HepG2 (cell line): ENCODE data around the gene ATOSB. TPM values are rescaled to one million over a fixed set of nuclear protein-coding genes. Genes with fewer than 3 reads are reported as not detected.
A peak's percentile ranks its signal among the peaks of the same experiment; 100 is the strongest.

Experiments used
- DNMT1 ChIP-seq: sonication (generic); formaldehyde crosslinking; IDR thresholded peaks from 2 replicates; pipeline ENCODE4 v1.5.1; 2020; ENCODE audit warnings: mild to moderate bottlenecking, missing genetic modification reagents
- DNMT3B ChIP-seq: conservative IDR thresholded peaks from 2 replicates; pipeline ENCODE4 v1.6.1; 2016; ENCODE audit warnings: missing biosample characterization, control low read depth
- E2F2 ChIP-seq: sonication (generic); formaldehyde crosslinking; IDR thresholded peaks from 2 replicates; pipeline ENCODE4 v1.4.0; 2020; ENCODE audit warnings: missing genetic modification reagents, borderline replicate concordance
- ETV6 ChIP-seq: sonication (generic); formaldehyde crosslinking; conservative IDR thresholded peaks from 2 replicates; pipeline ENCODE4 v1.4.0; 2020; ENCODE audit warnings: missing genetic modification reagents
- GLI4 ChIP-seq: sonication (generic); formaldehyde crosslinking; IDR thresholded peaks from 2 replicates; pipeline ENCODE4 v1.5.1; 2020; ENCODE audit warnings: missing genetic modification reagents, mild to moderate bottlenecking, moderate library complexity, borderline replicate concordance
- JUND ChIP-seq: sonication (generic); formaldehyde crosslinking; IDR thresholded peaks from 2 replicates; pipeline ENCODE4 v1.8.0; 2022; ENCODE audit warnings: mild to moderate bottlenecking, missing genetic modification reagents
- KDM3A ChIP-seq: IDR thresholded peaks from 2 replicates; pipeline ENCODE4 v1.6.1; 2018; ENCODE audit warnings: low read depth, missing compliant biosample characterization
- KMT2A ChIP-seq: sonication (generic); formaldehyde crosslinking; IDR thresholded peaks from 2 replicates; pipeline ENCODE4 v1.4.0; 2020; ENCODE audit warnings: missing genetic modification reagents
- MXD3 ChIP-seq: IDR thresholded peaks from 2 replicates; pipeline ENCODE4 v1.6.1; 2016; ENCODE audit warnings: mild to moderate bottlenecking, missing biosample characterization, missing genetic modification reagents
- NFE2L2 ChIP-seq: fragments of 150-350 bp; IDR thresholded peaks from 2 replicates; pipeline ENCODE4 v1.6.1; 2014; ENCODE audit warnings: low read length
- NFRKB ChIP-seq: fragments of 450-650 bp; IDR thresholded peaks from 2 replicates; pipeline ENCODE4 v1.6.1; 2017
- POGZ ChIP-seq: sonication (generic); formaldehyde crosslinking; IDR thresholded peaks from 2 replicates; pipeline ENCODE4 v1.4.0; 2020; ENCODE audit warnings: mild to moderate bottlenecking, missing genetic modification reagents
- SRY ChIP-seq: sonication (generic); formaldehyde crosslinking; IDR thresholded peaks from 2 replicates; pipeline ENCODE4 v1.8.0; 2022; ENCODE audit warnings: mild to moderate bottlenecking, missing genetic modification reagents
- TGIF2 ChIP-seq: IDR thresholded peaks from 2 replicates; pipeline ENCODE4 v1.6.1; 2016; ENCODE audit warnings: control low read depth, missing compliant biosample characterization
- ZFP37 ChIP-seq: sonication (generic); formaldehyde crosslinking; IDR thresholded peaks from 2 replicates; pipeline ENCODE4 v1.4.0; 2020; ENCODE audit warnings: missing genetic modification reagents, borderline replicate concordance
- ZNF121 ChIP-seq: sonication (generic); formaldehyde crosslinking; IDR thresholded peaks from 2 replicates; pipeline ENCODE4 v1.5.0; 2020; ENCODE audit warnings: mild to moderate bottlenecking, missing genetic modification reagents
- ZNF143 ChIP-seq: sonication (generic); formaldehyde crosslinking; IDR thresholded peaks from 2 replicates; pipeline ENCODE4 v1.4.0; 2020; ENCODE audit warnings: missing genetic modification reagents
- ZNF256 ChIP-seq: sonication (generic); formaldehyde crosslinking; conservative IDR thresholded peaks from 2 replicates; pipeline ENCODE4 v1.4.0; 2020; ENCODE audit warnings: missing genetic modification reagents
- ZNF430 ChIP-seq: sonication (generic); formaldehyde crosslinking; IDR thresholded peaks from 2 replicates; pipeline ENCODE4 v1.9.0; 2021; ENCODE audit warnings: mild to moderate bottlenecking, missing genetic modification reagents
- ZNF431 ChIP-seq: sonication (generic); formaldehyde crosslinking; IDR thresholded peaks from 2 replicates; pipeline ENCODE4 v1.9.0; 2022; ENCODE audit warnings: missing genetic modification reagents, low read depth, mild to moderate bottlenecking, borderline replicate concordance
- ZNF7 ChIP-seq: IDR thresholded peaks from 2 replicates; pipeline ENCODE4 v1.6.1; 2016; ENCODE audit warnings: missing biosample characterization, missing genetic modification reagents
- ZNF761 ChIP-seq: sonication (generic); formaldehyde crosslinking; conservative IDR thresholded peaks from 2 replicates; pipeline ENCODE4 v1.4.0; 2020; ENCODE audit warnings: mild to moderate bottlenecking, missing genetic modification reagents
- ZNF883 ChIP-seq: sonication (generic); formaldehyde crosslinking; IDR thresholded peaks from 2 replicates; pipeline ENCODE4 v1.5.1; 2020; ENCODE audit warnings: mild to moderate bottlenecking, missing genetic modification reagents; ENCODE audit errors: not compliant biosample characterization
- ZSCAN31 ChIP-seq: sonication (generic); formaldehyde crosslinking; IDR thresholded peaks from 2 replicates; pipeline ENCODE4 v1.5.0; 2020; ENCODE audit warnings: low read depth, mild to moderate bottlenecking, missing genetic modification reagents
- polyA plus RNA-seq, 8 experiments: library from polyadenylated mRNA; depleted of rRNA in 3 of 8; stranded (reverse) in 7 of 8; unstranded in 1 of 8; fragments of >200 nt; fragmentation: Illumina TruSeq in 4 of 8; extraction: Trizol in 4 of 8; gene quantifications; 2 replicates each; pipeline versions ENCODE4 v1.2.1 to v1.2.3, GENCODE V29; 2011 to 2016; ENCODE audit warnings: low read depth in 4 of 8, missing spikeins in 1 of 8, mixed read lengths in 1 of 8; ENCODE audit not compliant: insufficient read depth in 1 of 8
- total RNA-seq, 5 experiments: library from RNA; depleted of rRNA; stranded (reverse); fragments of >200 nt; fragmentation: Illumina TruSeq; extraction: Trizol; gene quantifications; 2 replicates each; pipeline ENCODE4 v1.2.3, GENCODE V29; 2016; ENCODE audit warnings: low read depth in 1 of 5
- TF ChIP-seq, protein P1 (sequence below): sonication (generic); IDR thresholded peaks from 2 replicates; pipeline ENCODE4 v1.6.1; 2016; ENCODE audit warnings: low read depth, borderline replicate concordance
- TF ChIP-seq, protein P2 (sequence below): sonication (generic); formaldehyde crosslinking; IDR thresholded peaks from 2 replicates; pipeline ENCODE4 v1.8.1; 2023; ENCODE audit warnings: mild to moderate bottlenecking, missing genetic modification reagents
- TF ChIP-seq, protein P3 (sequence below): sonication (generic); formaldehyde crosslinking; IDR thresholded peaks from 2 replicates; pipeline ENCODE4 v1.4.0; 2020; ENCODE audit warnings: missing genetic modification reagents

Gene ATOSB
- total and polyA plus RNA-seq, 2 of the 13 experiments (the other 11 are each of a cell fraction or from before 2014, with no cell fraction given), result 1.9 to 6.4 TPM

DNA sequence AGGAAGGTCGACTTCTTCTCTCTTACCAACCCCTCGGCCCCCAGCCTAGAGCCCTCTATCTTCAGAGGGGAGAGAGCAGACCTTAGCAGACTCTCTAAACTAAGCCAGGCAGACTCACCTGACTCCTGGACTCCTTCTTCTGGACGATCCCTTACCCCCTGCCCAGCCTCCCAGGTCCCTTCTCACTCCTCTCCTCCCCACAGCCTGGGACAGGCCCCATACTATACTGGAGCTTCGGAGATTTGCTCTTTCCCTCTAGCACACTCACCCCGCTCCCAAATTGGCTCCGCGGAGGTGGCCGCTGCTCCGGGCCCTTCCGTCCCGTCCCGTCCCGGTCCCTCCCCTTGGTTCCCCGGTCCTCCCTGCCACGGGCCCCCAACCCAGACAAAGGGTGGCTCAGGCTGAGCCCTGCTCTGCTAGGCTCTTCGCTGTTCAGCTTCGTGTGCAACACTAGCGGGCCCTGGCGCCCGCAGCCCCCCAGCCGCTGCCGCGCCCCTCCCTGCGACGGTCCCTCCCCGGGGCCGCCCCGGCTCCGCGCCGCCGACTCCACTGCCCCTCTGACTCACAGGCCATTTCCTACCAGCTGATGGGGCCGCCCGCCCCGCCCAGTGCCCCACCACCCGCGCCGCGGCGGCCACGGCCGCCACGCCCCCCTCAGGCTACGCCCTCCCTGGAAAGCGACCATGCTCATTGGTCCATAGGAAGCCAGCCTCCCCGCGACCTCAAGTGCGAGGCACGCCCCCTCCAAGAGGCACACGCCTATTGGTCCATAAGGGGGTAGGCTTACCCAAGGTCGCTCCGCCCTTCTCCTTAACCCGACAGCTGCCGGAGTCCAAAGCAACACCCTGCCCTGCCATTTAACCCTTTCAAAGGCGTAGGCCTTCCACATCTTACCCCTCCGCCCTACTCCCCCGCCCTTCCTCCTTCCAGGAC is 4.4 kb downstream of the ATOSB start (continued):
- TF ChIP-seq NFE2L2 (no peak), ZFP37 (CRISPR knock-in tag) (no peak), E2F2 (no peak), ZNF430 (CRISPR knock-in tag) (no peak), ZNF431 (CRISPR knock-in tag) (no peak), NFRKB (no peak), KMT2A (0 out of 2 replicates have a peak, but pooled peaks have one; percentile 28), ZSCAN31 (CRISPR knock-in tag) (no peak), SRY (no peak), KDM3A (no peak), TGIF2 (CRISPR knock-in tag) (no peak), POGZ (CRISPR knock-in tag) (peak; percentile 58; the same call in 1 of the 2 replicates), ZNF761 (CRISPR knock-in tag) (no peak), DNMT1 (no peak), ZNF256 (no peak), ZNF883 (no peak), ETV6 (CRISPR knock-in tag) (no peak), JUND (CRISPR knock-in tag) (no peak), ZNF7 (CRISPR knock-in tag) (no peak), ZNF121 (CRISPR knock-in tag) (no peak), MXD3 (no peak), DNMT3B (CRISPR knock-in tag) (no peak), GLI4 (CRISPR knock-in tag) (no peak), ZNF143 (no peak)
- TF ChIP-seq, protein P1, sequence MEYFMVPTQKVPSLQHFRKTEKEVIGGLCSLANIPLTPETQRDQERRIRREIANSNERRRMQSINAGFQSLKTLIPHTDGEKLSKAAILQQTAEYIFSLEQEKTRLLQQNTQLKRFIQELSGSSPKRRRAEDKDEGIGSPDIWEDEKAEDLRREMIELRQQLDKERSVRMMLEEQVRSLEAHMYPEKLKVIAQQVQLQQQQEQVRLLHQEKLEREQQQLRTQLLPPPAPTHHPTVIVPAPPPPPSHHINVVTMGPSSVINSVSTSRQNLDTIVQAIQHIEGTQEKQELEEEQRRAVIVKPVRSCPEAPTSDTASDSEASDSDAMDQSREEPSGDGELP, result peak; percentile 93
- TF ChIP-seq, protein P2, sequence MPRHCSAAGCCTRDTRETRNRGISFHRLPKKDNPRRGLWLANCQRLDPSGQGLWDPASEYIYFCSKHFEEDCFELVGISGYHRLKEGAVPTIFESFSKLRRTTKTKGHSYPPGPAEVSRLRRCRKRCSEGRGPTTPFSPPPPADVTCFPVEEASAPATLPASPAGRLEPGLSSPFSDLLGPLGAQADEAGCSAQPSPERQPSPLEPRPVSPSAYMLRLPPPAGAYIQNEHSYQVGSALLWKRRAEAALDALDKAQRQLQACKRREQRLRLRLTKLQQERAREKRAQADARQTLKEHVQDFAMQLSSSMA (CRISPR knock-in tag), result no peak
- TF ChIP-seq, protein P3, sequence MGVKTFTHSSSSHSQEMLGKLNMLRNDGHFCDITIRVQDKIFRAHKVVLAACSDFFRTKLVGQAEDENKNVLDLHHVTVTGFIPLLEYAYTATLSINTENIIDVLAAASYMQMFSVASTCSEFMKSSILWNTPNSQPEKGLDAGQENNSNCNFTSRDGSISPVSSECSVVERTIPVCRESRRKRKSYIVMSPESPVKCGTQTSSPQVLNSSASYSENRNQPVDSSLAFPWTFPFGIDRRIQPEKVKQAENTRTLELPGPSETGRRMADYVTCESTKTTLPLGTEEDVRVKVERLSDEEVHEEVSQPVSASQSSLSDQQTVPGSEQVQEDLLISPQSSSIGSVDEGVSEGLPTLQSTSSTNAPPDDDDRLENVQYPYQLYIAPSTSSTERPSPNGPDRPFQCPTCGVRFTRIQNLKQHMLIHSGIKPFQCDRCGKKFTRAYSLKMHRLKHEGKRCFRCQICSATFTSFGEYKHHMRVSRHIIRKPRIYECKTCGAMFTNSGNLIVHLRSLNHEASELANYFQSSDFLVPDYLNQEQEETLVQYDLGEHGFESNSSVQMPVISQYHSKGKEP (CRISPR knock-in tag), result no peak
